NCI-H1417 (cell line): ENCODE results near the gene SETD9.

Source experiments
- DNase-seq, 3 experiments: peaks; one replicate each; lab custom pipeline; 2025; lab: John Stamatoyannopoulos, UW

SETD9 gene, protein sequence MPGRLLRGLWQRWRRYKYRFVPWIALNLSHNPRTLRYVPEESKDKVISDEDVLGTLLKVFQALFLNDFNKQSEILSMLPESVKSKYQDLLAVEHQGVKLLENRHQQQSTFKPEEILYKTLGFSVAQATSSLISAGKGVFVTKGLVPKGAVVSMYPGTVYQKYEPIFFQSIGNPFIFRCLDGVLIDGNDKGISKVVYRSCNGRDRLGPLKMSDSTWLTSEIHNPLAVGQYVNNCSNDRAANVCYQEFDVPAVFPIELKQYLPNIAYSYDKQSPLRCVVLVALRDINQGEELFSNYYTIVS

DNA sequence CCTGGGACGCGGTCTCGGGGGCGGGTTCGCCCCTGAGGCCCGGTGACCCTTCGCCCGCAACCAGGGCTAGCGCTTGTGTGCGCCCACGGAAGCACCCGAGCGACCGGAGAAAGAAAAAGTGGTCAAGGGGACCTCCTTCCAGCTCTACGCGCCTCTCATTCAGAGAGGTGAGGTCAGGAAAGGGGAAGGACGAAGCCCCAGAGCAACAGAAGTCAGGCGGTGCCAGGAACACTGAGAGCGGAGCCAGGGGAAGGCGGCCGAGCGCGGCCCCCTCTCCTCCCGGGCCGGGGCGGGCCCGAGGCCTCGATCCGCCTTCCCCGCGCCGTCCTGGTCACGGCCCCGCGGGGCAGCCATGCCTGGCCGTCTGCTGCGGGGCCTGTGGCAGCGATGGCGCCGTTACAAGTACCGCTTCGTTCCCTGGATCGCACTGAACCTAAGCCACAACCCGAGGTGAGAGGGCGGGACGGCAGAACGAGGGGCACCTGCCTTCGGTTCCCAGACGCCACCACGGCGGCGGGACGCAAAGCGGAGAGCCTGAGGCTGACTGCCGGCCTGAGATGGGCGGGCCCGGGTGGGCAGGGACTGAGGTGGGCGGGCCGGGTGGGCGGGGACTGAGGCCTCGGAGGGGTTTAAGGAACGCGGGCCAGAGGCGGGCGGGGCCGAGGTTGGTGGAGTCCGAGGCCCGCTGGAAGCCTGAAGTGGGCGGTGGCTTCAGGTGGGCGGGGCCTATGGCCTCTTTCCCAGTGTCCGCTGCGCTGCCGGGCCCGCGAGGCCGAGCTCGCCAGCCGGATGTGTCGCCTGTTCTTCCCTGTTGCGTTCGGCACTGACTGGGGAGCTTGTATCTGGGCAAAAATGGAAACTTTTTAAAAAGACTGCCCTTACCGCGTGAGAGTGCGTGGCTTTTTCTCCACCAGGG lies at the start of gene SETD9:
TSS of gene SETD9 (plus strand) at position 303 of the 916 bp plus-strand sequence. CDS start at position 353, 50 bp downstream.
- peak; percentile 94 to 98 (median 96) for DNase-seq

DNA sequence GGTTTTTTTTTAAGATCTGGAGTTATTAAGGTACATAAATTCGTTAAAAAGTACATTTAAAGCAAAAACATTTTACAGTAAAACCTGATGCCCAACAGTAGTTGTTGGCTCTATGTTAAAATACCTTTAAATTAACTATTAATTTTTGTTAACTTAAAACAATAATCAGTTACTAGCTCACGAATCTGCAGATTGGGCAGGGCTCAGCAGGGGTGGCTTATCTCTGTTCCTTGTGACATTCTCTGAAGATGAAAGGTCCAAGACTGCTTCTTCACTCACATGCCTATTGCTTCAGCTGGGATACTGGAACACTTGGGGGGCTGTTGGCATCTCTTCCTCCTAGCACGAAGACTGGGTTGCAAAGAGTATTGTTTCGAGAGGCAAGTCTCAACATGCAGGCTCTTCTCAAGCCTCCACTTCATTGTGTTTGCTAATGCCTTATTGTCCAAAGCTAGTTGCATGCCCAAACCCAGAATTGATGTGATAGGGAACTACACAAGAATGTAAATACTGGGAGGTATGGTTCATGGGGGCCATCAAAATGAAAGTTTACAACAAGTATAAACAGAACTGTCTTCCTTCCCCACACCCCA lies 47.4 kb upstream of the SETD9 start:
- DNase-seq = peak in 1 of 3 experiments; percentile 3

DNA sequence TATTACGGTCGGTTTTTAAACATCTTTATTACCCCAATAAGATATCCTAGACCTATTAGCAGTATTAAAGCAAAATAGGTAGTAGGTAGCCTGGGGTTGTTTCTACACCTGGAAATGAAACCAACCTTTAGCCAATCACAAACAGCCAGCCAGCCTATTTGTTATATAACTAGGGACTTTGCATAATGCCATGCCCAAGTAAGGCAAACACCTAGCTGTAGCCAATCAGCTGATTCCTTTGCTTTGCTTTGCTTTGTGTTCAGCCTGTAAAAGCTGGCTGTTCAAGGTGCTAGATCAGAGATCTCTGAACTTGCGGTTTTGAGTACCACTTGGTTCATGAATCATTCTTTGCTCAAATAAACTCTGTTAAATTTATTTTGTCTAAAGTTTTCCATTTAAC lies 46.5 kb upstream of the SETD9 start:
- DNase-seq = no peak

DNA sequence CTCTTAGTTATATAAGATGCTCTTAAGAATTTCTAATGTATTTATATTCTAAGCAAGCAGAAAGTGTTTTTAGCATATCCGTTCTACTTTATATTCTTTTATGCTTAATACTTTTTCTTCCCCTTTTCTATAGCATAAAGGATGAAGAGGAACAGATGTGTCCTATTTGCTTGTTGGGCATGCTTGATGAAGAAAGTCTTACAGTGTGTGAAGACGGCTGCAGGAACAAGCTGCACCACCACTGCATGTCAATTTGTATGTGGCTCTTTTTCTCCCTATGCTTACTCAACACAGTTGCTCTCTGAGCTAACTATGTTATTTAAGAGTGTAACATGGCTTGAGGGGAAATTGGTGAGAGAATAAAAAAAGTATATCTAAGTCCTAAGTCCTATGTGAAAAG lies 37.6 kb upstream of the SETD9 start:
- DNase-seq = no peak

DNA sequence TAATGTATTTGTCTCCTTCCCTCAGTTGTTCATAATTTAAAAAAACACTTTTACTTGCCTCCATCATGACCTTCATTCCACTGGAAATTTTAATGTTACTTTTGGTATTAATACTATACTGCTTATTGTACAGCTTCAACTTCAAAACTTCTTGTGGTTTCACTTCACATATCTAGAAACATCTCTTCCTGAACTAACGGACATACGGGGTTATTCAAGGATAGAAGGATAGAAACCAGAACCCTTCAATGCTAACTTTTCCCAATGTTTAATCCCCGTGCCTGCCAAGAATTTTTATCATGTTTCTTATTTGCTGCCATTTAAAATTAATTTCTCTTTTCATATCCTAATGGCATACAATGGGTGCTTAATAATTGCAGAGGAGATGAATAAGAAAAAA lies 36.3 kb upstream of the SETD9 start:
- DNase-seq = no peak

DNA sequence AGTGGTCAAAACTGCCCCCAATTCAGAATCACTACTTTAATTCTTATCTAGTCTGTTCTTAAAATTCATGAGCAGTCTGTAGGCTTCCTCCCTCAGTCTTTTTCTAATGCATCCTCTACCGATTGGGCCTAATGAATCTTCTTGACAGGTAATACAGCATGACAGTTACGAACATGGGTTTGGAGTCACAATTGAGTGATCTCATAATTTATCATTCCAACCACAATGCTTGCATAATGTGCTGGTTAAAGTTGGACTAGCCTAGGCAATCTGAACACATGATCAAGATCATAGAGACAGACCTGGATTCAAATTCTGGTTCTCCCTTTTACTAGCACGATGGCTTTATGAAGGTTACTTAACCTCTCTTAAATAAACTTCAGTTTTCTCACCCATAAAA lies 33.1 kb upstream of the SETD9 start:
- no peak for DNase-seq

DNA sequence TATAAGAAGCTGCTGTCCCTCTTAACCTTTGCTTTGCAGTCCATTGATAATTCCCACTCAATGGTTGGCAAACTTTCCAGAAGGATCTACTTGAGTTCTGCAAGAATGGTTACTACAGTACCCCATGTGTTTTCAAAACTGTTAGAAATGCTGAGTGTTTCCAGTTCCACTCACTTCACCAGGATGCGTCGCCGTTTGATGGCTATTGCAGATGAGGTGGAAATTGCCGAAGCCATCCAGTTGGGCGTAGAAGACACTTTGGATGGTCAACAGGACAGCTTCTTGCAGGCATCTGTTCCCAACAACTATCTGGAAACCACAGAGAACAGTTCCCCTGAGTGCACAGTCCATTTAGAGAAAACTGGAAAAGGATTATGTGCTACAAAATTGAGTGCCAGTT lies 27.8 kb upstream of the SETD9 start:
- no peak for DNase-seq

DNA sequence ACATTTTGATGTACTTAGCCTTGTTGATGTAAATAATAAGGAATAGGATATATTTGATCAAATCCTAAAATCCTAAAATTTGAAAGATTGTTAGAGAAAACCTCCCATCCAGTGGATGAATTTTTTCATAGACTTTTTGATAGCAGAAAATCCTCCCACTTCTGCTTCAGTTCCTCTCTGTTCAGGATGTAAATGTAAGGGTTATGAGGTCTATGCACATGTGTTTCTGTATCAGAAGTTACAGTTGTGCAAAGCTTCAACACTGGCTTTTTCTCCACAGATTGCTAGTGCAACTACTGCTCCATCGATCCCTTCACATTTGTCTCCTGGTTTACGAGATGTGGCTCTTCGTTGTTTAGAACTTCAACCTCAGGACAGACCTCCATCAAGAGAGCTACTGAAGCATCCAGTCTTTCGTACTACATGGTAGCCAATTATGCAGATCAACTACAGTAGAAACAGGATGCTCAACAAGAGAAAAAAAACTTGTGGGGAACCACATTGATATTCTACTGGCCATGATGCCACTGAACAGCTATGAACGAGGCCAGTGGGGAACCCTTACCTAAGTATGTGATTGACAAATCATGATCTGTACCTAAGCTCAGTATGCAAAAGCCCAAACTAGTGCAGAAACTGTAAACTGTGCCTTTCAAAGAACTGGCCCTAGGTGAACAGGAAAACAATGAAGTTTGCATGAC lies 16.0 kb upstream of the SETD9 start:
- no peak for DNase-seq

DNA sequence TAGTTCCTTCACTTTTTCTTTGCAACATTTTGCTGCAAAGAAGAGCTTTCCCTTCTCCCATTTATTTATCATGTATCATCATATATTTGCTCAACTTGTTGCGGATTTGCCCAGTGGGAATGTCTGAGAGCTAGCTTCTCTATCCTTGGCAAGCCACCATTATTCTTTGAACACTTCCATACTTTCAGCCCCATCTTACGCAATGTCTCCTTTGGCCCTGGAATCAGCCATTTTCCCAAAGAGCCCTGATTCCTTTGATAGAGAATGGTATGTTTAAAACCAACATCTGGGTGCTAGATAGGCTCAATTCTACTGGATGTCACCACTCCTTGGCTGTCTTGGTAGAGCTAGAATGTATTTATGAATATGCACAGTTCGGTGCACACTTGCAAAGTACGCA lies 12.6 kb upstream of the SETD9 start:
- DNase-seq = no peak

DNA sequence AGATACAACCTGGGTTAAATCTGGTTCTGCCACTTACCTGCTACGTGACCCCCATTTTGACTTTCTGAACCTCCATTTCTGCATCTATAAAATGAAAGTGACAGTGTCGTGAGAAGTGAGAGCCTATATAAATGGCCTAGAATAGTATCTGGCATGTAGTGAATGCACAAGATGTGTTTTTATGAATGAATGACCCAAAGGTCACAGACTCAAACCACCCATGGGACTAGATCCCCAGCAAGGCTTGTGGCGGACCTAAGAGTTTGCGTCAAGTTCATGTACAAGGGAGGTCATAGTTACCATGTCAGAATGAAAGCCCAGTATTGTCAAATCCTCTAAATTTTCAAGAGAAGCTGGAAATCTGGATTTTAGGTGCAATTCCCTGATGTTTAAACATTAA lies 11.2 kb upstream of the SETD9 start:
- no peak for DNase-seq

DNA sequence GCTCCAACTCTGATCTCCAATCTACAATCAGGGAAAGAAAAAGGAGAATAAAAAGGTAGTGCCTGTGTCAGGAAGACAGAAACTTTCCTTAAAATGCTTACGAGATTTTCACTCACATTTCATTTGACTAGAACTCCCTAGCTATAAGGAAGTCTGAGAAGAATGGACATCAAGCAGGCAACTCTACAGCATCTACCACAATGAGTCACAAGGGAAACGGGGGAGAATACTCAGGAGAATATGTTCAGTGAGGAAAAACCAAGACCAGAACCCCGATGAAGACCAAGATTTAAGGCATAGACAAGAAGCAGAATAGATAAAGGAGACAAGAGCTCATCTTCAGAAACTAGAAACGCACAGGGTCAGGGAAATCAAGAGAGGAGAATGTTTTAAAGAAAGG lies 9.0 kb upstream of the SETD9 start:
- no peak for DNase-seq

DNA sequence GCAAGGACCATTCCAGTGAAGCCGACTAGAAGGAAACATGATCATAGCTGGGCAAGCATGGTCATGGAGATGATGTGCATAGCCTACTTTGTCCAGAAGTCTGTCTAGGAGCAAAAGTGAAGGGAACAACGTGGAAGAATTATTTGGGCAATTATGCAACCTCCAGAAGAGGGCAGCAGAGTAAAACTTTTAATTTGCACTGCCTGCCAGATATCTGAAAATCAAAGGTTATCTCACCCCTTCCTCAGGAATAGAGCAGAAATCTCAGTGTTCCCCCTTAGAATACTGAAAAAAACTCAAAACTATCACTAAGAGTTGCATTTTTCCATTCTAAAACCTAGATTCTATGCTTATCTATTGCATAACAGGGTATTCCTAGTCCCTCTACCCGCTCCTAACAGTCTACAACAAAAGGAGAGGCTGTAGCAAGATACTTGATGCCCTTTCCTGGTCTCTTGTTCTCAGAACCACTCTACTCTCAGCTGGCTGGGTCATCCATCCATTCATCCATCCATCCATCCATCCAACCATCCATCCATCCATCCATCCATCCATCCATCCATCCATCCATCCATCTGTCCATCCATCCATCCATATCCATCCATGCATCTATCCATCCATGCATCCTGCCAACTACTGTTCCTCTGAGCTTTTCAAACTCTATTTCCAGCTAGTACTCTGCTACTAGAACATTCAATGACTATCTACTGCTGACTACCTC lies 8.4 kb upstream of the SETD9 start:
- DNase-seq = peak; percentile 15 to 64 (median 57)

DNA sequence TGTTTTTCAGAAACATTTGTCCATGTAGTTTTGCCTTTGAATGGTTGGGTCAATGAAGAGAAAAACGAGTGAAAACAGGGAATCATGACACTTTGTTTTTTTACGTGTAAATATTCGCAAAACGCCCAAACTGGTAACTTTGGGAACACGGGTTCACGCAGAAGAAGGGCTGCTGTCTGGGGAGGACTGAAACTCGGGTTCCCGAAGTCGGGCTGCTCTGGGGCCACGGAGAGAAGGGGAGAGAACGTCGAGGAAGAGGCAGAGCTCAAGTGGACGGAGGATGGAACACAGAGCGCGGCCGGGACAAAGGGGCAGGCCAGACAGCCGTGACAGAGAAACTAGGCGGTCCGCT lies 478 bp upstream of the SETD9 start:
- DNase-seq = peak in 1 of 3 experiments; percentile 63

DNA sequence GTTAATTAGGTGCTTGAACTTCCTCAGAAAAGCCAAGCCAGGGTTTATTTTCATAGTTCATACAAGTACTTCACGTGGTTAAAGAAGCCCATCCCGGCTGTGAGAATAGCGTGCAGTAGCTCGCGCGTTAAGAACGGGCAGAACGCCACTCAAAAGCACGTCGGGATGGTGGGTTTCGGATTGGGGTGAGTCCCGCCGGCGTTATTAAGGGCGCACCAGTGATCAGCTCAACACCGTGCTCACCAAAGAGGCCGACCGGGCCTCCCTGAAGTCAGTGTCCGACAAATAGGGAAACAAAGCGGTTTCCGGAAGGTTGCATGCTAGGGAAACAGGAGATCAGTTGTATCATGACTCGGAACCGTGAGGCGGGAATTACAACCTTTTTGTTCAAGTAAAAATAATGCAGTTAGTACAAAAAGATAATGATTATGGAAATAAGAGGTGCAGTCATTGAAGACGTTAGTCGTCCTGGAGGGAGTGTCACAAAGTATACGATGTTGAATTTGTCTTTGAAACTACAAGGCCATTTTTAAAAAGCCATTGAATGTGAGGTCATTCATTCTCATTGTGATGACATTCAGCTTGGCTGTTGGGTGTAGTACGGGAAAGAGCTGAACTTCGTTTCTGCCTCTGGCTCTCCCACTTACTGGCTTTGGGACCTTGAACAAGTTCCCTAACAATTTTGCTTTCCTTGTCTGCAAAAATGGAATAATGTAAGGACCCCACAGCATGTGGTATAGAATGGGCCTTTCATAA lies 992 bp downstream of the SETD9 start:
- DNase-seq = peak in 1 of 3 experiments; percentile 80

DNA sequence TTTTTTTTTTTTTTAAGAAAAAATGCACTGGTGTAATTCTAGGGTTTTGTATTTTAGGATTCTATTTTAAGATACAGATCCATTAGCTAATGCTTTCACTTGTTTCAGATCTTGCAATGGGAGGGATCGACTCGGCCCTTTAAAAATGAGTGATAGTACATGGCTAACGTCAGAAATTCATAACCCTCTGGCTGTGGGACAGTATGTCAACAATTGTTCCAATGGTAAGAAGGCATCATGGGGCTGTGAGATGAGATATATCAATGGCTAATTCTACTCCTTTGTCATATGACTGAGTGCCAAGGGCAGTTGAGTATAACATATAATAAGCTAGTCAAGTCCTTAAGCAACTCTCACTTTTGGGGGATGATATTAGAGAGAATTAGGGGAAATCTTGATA lies 4.4 kb downstream of the SETD9 start:
- no peak for DNase-seq

DNA sequence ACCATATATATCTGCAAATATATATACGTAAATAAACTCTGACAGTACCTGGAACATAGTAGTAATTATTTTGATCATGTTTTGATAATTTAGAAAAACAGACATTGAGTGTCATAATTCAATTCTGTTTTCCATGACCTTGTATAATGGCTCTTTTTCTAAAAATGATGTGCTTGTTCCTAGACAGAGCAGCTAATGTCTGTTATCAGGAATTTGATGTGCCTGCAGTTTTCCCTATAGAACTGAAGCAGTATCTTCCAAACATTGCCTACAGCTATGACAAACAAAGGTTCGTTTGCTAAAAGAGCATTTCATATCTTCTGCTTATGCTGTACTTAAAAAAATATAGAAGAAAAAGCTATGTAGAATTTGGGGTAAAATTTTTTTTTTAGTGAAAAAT lies 5.3 kb downstream of the SETD9 start:
- no peak for DNase-seq

DNA sequence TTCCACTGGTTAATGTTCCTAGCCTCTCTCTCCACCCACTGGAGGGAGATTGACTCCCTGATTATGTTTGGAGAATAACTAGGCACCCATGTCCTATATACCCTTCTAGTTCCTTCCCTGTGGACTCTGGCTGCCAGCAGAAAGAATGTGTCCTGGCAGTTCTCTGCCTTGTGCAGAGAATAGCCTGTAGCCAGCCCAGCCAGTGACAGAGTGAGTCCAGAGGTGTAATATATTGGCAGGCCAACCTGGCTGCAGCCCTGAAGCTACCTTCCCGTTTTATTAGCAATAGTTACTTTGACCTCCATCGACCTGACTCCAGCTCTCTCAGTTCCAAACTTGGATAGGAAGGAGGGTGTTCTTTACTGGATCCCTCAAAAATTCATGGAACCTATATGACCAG lies 8.1 kb downstream of the SETD9 start:
- no peak for DNase-seq

DNA sequence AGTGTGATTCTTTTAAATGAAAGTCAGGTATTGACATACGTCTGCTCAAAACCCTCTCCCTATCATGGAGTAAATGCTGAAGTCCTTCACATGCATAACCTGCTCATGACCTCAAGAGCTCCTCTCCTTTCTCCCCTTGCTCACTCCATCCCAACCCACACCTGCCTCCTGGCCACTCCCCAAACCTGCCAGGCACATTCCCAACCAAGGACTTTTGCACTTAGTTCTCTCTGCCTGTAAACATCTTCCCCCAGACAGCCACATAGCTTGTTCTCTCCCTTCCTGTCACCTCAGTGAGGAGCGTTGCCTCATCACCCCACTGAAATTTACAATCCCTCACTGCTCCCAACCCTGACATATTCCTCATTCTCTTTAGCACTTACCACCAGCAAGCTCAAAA lies 8.7 kb downstream of the SETD9 start:
- DNase-seq = no peak

DNA sequence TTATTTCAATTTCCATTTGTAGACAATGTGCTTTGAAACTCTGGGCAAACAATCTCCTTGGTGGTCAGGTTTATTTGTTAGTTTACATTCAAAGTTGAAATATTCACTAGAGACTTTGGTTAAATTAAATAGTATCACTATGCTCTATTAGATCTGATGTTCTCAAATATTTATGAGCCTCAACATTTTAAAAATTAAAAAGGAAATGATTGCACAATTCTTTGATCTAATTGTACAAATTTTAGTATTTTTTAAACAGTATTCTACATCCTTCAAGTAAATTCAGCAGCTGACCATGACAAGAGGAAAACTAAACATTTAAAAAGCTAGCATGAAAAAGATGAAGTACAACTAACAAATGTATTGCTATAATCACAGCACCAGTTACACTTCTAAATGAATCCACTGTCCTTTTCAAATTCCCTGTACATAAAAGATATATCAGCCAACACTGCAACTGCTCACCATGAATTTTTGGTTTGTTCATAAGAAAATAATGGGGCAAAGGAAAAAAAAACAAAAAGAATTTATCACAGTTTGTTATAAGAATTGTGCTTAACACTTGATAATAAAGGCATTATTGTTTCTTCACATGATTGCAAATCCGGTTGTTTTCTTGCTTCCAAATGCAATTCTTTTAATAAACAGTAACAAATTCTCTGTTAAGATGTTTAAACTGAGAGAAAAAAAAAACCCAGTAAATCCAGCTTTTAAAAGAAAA lies 10.7 kb downstream of the SETD9 start:
- no peak for DNase-seq

DNA sequence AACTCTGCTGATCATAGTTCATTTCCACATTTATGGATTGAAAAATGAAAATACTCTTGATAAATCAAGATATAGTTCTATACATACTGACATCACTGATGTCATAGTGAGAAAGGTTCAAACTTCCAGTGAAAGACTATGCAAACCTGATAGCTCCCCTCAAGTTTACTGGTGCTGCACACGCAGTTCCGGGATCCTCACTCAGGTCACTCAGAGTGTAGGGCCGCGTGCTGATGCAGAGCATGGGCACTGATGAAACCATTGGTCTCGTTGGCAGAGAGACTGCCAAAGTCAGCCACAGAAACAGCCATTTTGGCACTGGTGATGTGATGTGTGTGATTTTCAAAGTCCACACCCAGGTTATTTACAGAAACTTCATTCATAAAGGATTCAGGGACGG lies 13.5 kb downstream of the SETD9 start:
- no peak for DNase-seq
